AG04450 (cell line): Measurements from ENCODE around the gene NPR2. TPM values are rescaled to one million over a fixed set of nuclear protein-coding genes. Genes with fewer than 3 reads are reported as not detected.

Experiments
- CTCF ChIA-PET: fragments of 300-600, 350-600 bp; formaldehyde crosslinking; extraction: SDS; loops from one replicate; lab custom pipeline; 2022; ENCODE audit warnings: antibody characterized with exemption, inconsistent platforms; lab: Charles Lee
- POLR2A ChIA-PET: fragments of 350-600 bp; formaldehyde crosslinking; extraction: SDS; loops from one replicate; lab custom pipeline; 2021; ENCODE audit warnings: antibody characterized with exemption, inconsistent platforms; lab: Yijun Ruan, JAX
- DNase-seq: peaks from one replicate; pipeline ENCODE4 v3.0.0-alpha.2; 2011; ENCODE audit warnings: low read depth, low spot score
- H3K27ac ChIP-seq: one replicate; pipeline ENCODE4 v1.5.1; 2012; ENCODE audit warnings: low read depth, low read length, control low read depth
- H3K27me3 ChIP-seq: one replicate; pipeline ENCODE4 v1.6.0; 2012; ENCODE audit warnings: low read length; ENCODE audit not compliant: control insufficient read depth, insufficient read depth
- H3K4me3 ChIP-seq: 2 replicates; pipeline ENCODE4 v1.5.1; 2011; ENCODE audit warnings: mild to moderate bottlenecking, low read depth, low read length, control low read depth
- H3K9me3 ChIP-seq: 2 replicates; pipeline ENCODE4 v1.5.1; 2012; ENCODE audit warnings: low read length; ENCODE audit not compliant: control insufficient read depth, insufficient read depth
- CTCF ChIP-seq: IDR thresholded peaks from 2 replicates; pipeline ENCODE4 v1.5.1; 2011; ENCODE audit warnings: low read depth, low read length, control low read depth, inconsistent platforms
- polyA plus RNA-seq: library from polyadenylated mRNA; depleted of rRNA; stranded (reverse); fragments of >200 nt; gene quantifications from 2 replicates; pipeline ENCODE4 v1.2.3, GENCODE V29; 2011

Gene NPR2
- polyA plus RNA-seq, 1 experiment: 31.9 TPM

GRCh38 chr9:35792826-35793225 is 1.4 kb downstream of the NPR2 start:
- DNase-seq: no peak
- H3K9me3 ChIP-seq: no peaks in the 10 kb centered on the region; the same call in 1 of the 2 replicates
- no peaks in the 10 kb centered on the region for H3K27me3 ChIP-seq
- H3K27ac ChIP-seq: no peak overlapping the region
- ChIA-PET CTCF (interaction anchor here (0.9 to 2.2 kb wide), 3 partner anchors 34 to 132 kb away, joined by 3 to 9 read pairs (median 7); no protein-coding TSS in a partner anchor), POLR2A (no interaction called here)
- no peak for TF ChIP-seq CTCF
- H3K4me3 ChIP-seq: peak overlapping the region; percentile 36

- H3K9me3 ChIP-seq: no peaks in the 10 kb centered on the region; the same call in 1 of the 2 replicates
- CTCF ChIA-PET: interaction anchor here (1.2 to 2.2 kb wide), 2 partner anchors 33 to 89 kb away, joined by 7 to 9 read pairs; no protein-coding TSS in a partner anchor
- POLR2A ChIA-PET: no interaction called here
- H3K27me3 ChIP-seq: no peaks in the 10 kb centered on the region
- TF ChIP-seq CTCF: no peak
- no peak for DNase-seq
- H3K27ac ChIP-seq: no peak overlapping the region
- peak overlapping the region; percentile 36 for H3K4me3 ChIP-seq
These were observed 2.1 kb downstream of the NPR2 start for GRCh38 chr9:35793461-35793860.

- CTCF ChIA-PET: interaction anchor here (1.9 kb wide), 1 partner anchor 86 kb away, joined by 8 read pairs; no protein-coding TSS in a partner anchor
- DNase-seq: no peak
- POLR2A ChIA-PET: no interaction called here
- no peak overlapping the region for H3K4me3 ChIP-seq
- TF ChIP-seq CTCF: no peak
- no peaks in the 10 kb centered on the region; the same call in 1 of the 2 replicates for H3K9me3 ChIP-seq
- H3K27ac ChIP-seq: no peak overlapping the region
- H3K27me3 ChIP-seq: no peaks in the 10 kb centered on the region
These were observed 4.3 kb downstream of the NPR2 start for GRCh38 chr9:35795695-35796094.

- no peak for TF ChIP-seq CTCF
- Histone ChIP-seq H3K4me3 (no peak overlapping the region), H3K27ac (no peak overlapping the region), H3K27me3 (no peaks in the 10 kb centered on the region), H3K9me3 (no peaks in the 10 kb centered on the region; the same call in 1 of the 2 replicates)
- ChIA-PET POLR2A (no interaction called here), CTCF (interaction anchor here (1.0 to 1.6 kb wide), 4 partner anchors 17 to 85 kb away, joined by 3 to 4 read pairs (median 4); partner anchors contain the start of gene HINT2)
- DNase-seq: no peak
These were observed 6.1 kb downstream of the NPR2 start for GRCh38 chr9:35797311-35798109.
